ENCODE results near the gene DLEC1.

The DLEC1 gene

GRCh38 chr3:38108649-38109579 is 69.9 kb downstream of the DLEC1 start:
- DNase-seq (ENCODE audit: low read depth), result no peak

GRCh38 chr3:38109580-38110313 is 70.7 kb downstream of the DLEC1 start:
- DNase-seq (ENCODE audit: low read depth), result no peak

- no peak for DNase-seq (ENCODE audit: low read depth)
Measured at GRCh38 chr3:38110314-38111050, 71.5 kb downstream of the DLEC1 start.

GRCh38 chr3:38111201-38111600 is 72.2 kb downstream of the DLEC1 start:
- DNase-seq (ENCODE audit: low read depth), result no peak

GRCh38 chr3:38111696-38112377 is 72.8 kb downstream of the DLEC1 start:
- no peak for DNase-seq (ENCODE audit: low read depth)

- DNase-seq (ENCODE audit: low read depth), result no peak
Measured at GRCh38 chr3:38112378-38112761, 73.4 kb downstream of the DLEC1 start.

GRCh38 chr3:38114052-38114874 is 75.3 kb downstream of the DLEC1 start:
- no peak for DNase-seq (ENCODE audit: low read depth)

- DNase-seq (ENCODE audit: low read depth), result no peak
Measured at GRCh38 chr3:38114875-38115644, 76.1 kb downstream of the DLEC1 start.

- DNase-seq (ENCODE audit: low read depth), result no peak
Measured at GRCh38 chr3:38115645-38116427, 76.8 kb downstream of the DLEC1 start.

- DNase-seq (ENCODE audit: low read depth), result no peak
Measured at GRCh38 chr3:38116471-38117162, 77.6 kb downstream of the DLEC1 start.

GRCh38 chr3:38117163-38117716 is 78.2 kb downstream of the DLEC1 start:
- no peak for DNase-seq (ENCODE audit: low read depth)

- peak; percentile 61 for DNase-seq (ENCODE audit: low read depth)
Measured at GRCh38 chr3:38117748-38118420, 78.9 kb downstream of the DLEC1 start.

- DNase-seq (ENCODE audit: low read depth), result no peak
Measured at GRCh38 chr3:38118421-38119247, 79.6 kb downstream of the DLEC1 start.

GRCh38 chr3:38119248-38119544 is 80.2 kb downstream of the DLEC1 start:
- no peak for DNase-seq (ENCODE audit: low read depth)

- no peak for DNase-seq (ENCODE audit: low read depth)
Measured at GRCh38 chr3:38119821-38120692, 81.0 kb downstream of the DLEC1 start.
